HepG2 (cell line): ENCODE data around the gene COBL. TPM values are rescaled to one million over a fixed set of nuclear protein-coding genes. Genes with fewer than 3 reads are reported as not detected.

Experiments
- ARNT2 ChIP-seq: sonication (generic); formaldehyde crosslinking; IDR thresholded peaks from 2 replicates; pipeline ENCODE4 v1.8.0; 2022; ENCODE audit warnings: mild to moderate bottlenecking, low read depth, missing genetic modification reagents, moderate library complexity
- ATAD3A ChIP-seq: sonication (generic); formaldehyde crosslinking; IDR thresholded peaks from 2 replicates; pipeline ENCODE4 v1.4.0; 2020; ENCODE audit warnings: missing genetic modification reagents
- DPF2 ChIP-seq: sonication (generic); formaldehyde crosslinking; IDR thresholded peaks from 2 replicates; pipeline ENCODE4 v1.4.0; 2020; ENCODE audit warnings: mild to moderate bottlenecking, low read depth, missing genetic modification reagents, borderline replicate concordance
- FIP1L1 ChIP-seq: fragments of 200-400 bp; formaldehyde crosslinking; IDR thresholded peaks from 2 replicates; pipeline ENCODE4 v1.6.1; 2018; ENCODE audit warnings: low read depth, mild to moderate bottlenecking, low read length, moderate library complexity, borderline replicate concordance; ENCODE audit not compliant: insufficient read depth
- FOXA1 ChIP-seq, 2 experiments: fragments of 450-650 bp in 1 of 2; sonication (generic) in 1 of 2; formaldehyde crosslinking in 1 of 2; IDR thresholded peaks; 2 replicates each; pipeline versions ENCODE4 v1.4.0 to v1.6.1; 2016 to 2020; ENCODE audit warnings: missing genetic modification reagents in 1 of 2
- FOXK1 ChIP-seq: sonication (generic); formaldehyde crosslinking; IDR thresholded peaks from 2 replicates; pipeline ENCODE4 v1.4.0; 2020; ENCODE audit warnings: low read depth, missing genetic modification reagents, borderline replicate concordance
- FOXP1 ChIP-seq, 2 experiments: fragments of 450-650 bp in 1 of 2; IDR thresholded peaks; 2 replicates each; pipeline ENCODE4 v1.6.1; 2017 to 2018; ENCODE audit warnings: antibody characterized with exemption in 1 of 2
- HDAC6 ChIP-seq: fragments of 200-600 bp; sonication (generic); IDR thresholded peaks from 2 replicates; pipeline ENCODE4 v1.7.0; 2017; ENCODE audit warnings: mild to moderate bottlenecking, antibody characterized with exemption, low read length, low read depth
- MIXL1 ChIP-seq: IDR thresholded peaks from 2 replicates; pipeline ENCODE4 v1.6.1; 2016
- MTA1 ChIP-seq: sonication (generic); formaldehyde crosslinking; IDR thresholded peaks from 2 replicates; pipeline ENCODE4 v1.4.0; 2020; ENCODE audit warnings: missing genetic modification reagents, mild to moderate bottlenecking, borderline replicate concordance
- NBN ChIP-seq: fragments of 450-650 bp; conservative IDR thresholded peaks from 2 replicates; pipeline ENCODE4 v1.6.1; 2017
- NFIC ChIP-seq: IDR thresholded peaks from 2 replicates; pipeline ENCODE4 v1.6.1; 2012; ENCODE audit warnings: mild to moderate bottlenecking, low read length, inconsistent platforms
- PAXIP1 ChIP-seq: sonication (generic); formaldehyde crosslinking; conservative IDR thresholded peaks from 2 replicates; pipeline ENCODE4 v1.4.0; 2020; ENCODE audit warnings: mild to moderate bottlenecking, missing genetic modification reagents, moderate library complexity
- POLR2A ChIP-seq, 2 experiments: IDR thresholded peaks; 2 replicates each; pipeline ENCODE4 v1.6.1; 2011; ENCODE audit warnings: low read depth in 2 of 2, low read length in 2 of 2, mild to moderate bottlenecking in 1 of 2, moderate library complexity in 1 of 2; ENCODE audit not compliant: insufficient read depth in 1 of 2
- RXRA ChIP-seq: sonication (generic); formaldehyde crosslinking; IDR thresholded peaks from 2 replicates; pipeline ENCODE4 v1.5.1; 2020; ENCODE audit warnings: missing genetic modification reagents
- THAP11 ChIP-seq: IDR thresholded peaks from 2 replicates; pipeline ENCODE4 v1.6.1; 2016; ENCODE audit warnings: missing biosample characterization, missing genetic modification reagents
- THAP7 ChIP-seq: sonication (generic); formaldehyde crosslinking; IDR thresholded peaks from 2 replicates; pipeline ENCODE4 v1.8.1; 2023; ENCODE audit warnings: mild to moderate bottlenecking, missing genetic modification reagents
- ZBTB39 ChIP-seq: sonication (generic); formaldehyde crosslinking; IDR thresholded peaks from 2 replicates; pipeline ENCODE4 v1.5.0; 2020; ENCODE audit warnings: missing genetic modification reagents
- ZFP36L2 ChIP-seq: sonication (generic); formaldehyde crosslinking; IDR thresholded peaks from 2 replicates; pipeline ENCODE4 v1.4.0; 2020; ENCODE audit warnings: missing genetic modification reagents
- ZNF274 ChIP-seq: sonication (generic); formaldehyde crosslinking; IDR thresholded peaks from 2 replicates; pipeline ENCODE4 v1.5.1; 2020; ENCODE audit warnings: mild to moderate bottlenecking, missing genetic modification reagents
- ZNF572 ChIP-seq: sonication (generic); formaldehyde crosslinking; IDR thresholded peaks from 2 replicates; pipeline ENCODE4 v1.5.1; 2020; ENCODE audit warnings: mild to moderate bottlenecking, missing genetic modification reagents
- ZNF75D ChIP-seq: sonication (generic); formaldehyde crosslinking; IDR thresholded peaks from 2 replicates; pipeline ENCODE4 v1.8.1; 2023; ENCODE audit warnings: missing genetic modification reagents, mild to moderate bottlenecking, borderline replicate concordance
- ZNF766 ChIP-seq: sonication (generic); formaldehyde crosslinking; IDR thresholded peaks from 2 replicates; pipeline ENCODE4 v1.5.0; 2020; ENCODE audit warnings: missing genetic modification reagents, borderline replicate concordance
- ZNF775 ChIP-seq: sonication (generic); formaldehyde crosslinking; IDR thresholded peaks from 2 replicates; pipeline ENCODE4 v1.4.0; 2020; ENCODE audit warnings: missing genetic modification reagents, mild to moderate bottlenecking, moderate library complexity, borderline replicate concordance
- ZSCAN29 ChIP-seq: sonication (generic); formaldehyde crosslinking; conservative IDR thresholded peaks from 2 replicates; pipeline ENCODE4 v1.4.0; 2020; ENCODE audit warnings: mild to moderate bottlenecking, missing genetic modification reagents
- polyA plus RNA-seq, 8 experiments: library from polyadenylated mRNA; depleted of rRNA in 3 of 8; stranded (reverse) in 7 of 8; unstranded in 1 of 8; fragments of >200 nt; fragmentation: Illumina TruSeq in 4 of 8; extraction: Trizol in 4 of 8; gene quantifications; 2 replicates each; pipeline versions ENCODE4 v1.2.1 to v1.2.3, GENCODE V29; 2011 to 2016; ENCODE audit warnings: low read depth in 4 of 8, missing spikeins in 1 of 8, mixed read lengths in 1 of 8; ENCODE audit not compliant: insufficient read depth in 1 of 8
- total RNA-seq, 5 experiments: library from RNA; depleted of rRNA; stranded (reverse); fragments of >200 nt; fragmentation: Illumina TruSeq; extraction: Trizol; gene quantifications; 2 replicates each; pipeline ENCODE4 v1.2.3, GENCODE V29; 2016; ENCODE audit warnings: low read depth in 1 of 5

The COBL gene
- total and polyA plus RNA-seq, 2 of the 13 experiments (the other 11 are each of a cell fraction or from before 2014, with no cell fraction given): 3.8 to 4.9 TPM

GRCh38 chr7:51265066-51265907 lies 51.3 kb downstream of the COBL start (continued):
- TF ChIP-seq ZBTB39 (CRISPR knock-in tag) (no peak), MTA1 (CRISPR knock-in tag) (peak; percentile 52; the same call in 1 of the 2 replicates), ATAD3A (CRISPR knock-in tag) (no peak), MIXL1 (CRISPR knock-in tag) (no peak), ARNT2 (CRISPR knock-in tag) (no peak), ZNF75D (no peak), FOXP1 (IDR thresholded peaks at IDR 0.05) (no peak), FOXP1 (CRISPR knock-in tag; IDR thresholded peaks at IDR 0.05) (no peak), ZNF775 (no peak), ZNF274 (CRISPR knock-in tag) (no peak), ZNF766 (CRISPR knock-in tag) (no peak), HDAC6 (no peak), FIP1L1 (no peak), FOXK1 (CRISPR knock-in tag) (no peak; the same call in 1 of the 2 replicates), ZFP36L2 (CRISPR knock-in tag) (no peak), ZNF572 (CRISPR knock-in tag) (no peak), THAP7 (no peak), ZSCAN29 (no peak), THAP11 (CRISPR knock-in tag) (0 out of 2 replicates have a peak, but pooled peaks have one; percentile 18), RXRA (0 out of 2 replicates have a peak, but pooled peaks have one; percentile 23), DPF2 (CRISPR knock-in tag) (no peak), FOXA1 (IDR thresholded peaks at IDR 0.05) (no peak), FOXA1 (CRISPR knock-in tag; IDR thresholded peaks at IDR 0.05) (peak; percentile 42), POLR2A (IDR thresholded peaks at IDR 0.05; ENCODE audit: insufficient read depth in 1 of 2, low read depth in 2 of 2, low read length in 2 of 2) (no peak), NFIC (no peak), PAXIP1 (CRISPR knock-in tag) (peak; percentile 83), NBN (no peak)
